K562 (cell line): ENCODE data around the gene CDKL5. TPM values are rescaled to one million over a fixed set of nuclear protein-coding genes. Genes with fewer than 3 reads are reported as not detected.

Source experiments
- ATAC-seq: fragments of 200-7000 bp; cut with Tn5 transposase; 3 replicates; pipeline ENCODE4 v1.9.1; 2020; ENCODE audit warnings: moderate library complexity
- BruUV-seq: library from RNA; stranded (reverse); fragments of 400-500 nt; replicated peaks from 2 replicates; lab custom pipeline; 2021; lab: Mats Ljungman, UMichigan
- CTCF ChIA-PET: fragments of 300-600 bp; formaldehyde crosslinking; extraction: SDS; loops from one replicate; lab custom pipeline; 2021; ENCODE audit warnings: low intra/inter-chr PET ratio; lab: Yijun Ruan, JAX
- POLR2A ChIA-PET: fragments of 300-600, 350-650 bp; sonication (Branson Sonifier 250); formaldehyde crosslinking; extraction: SDS; loops from one replicate; lab custom pipeline; 2021; ENCODE audit warnings: antibody characterized with exemption, inconsistent platforms; lab: Yijun Ruan, JAX
- DNase-seq, 4 experiments: peaks; one replicate each; pipeline versions ENCODE4 v3.0.0 to v3.0.0-alpha.2; 2011 to 2018; ENCODE audit warnings: low spot score in 3 of 4, mixed read lengths in 3 of 4; ENCODE audit errors: extremely low read depth in 1 of 4
- FAIRE-seq: peaks from 2 replicates; lab custom pipeline; 2011; peaks lifted over from hg19 to GRCh38; lab: Jason Lieb, UNC
- H2AFZ ChIP-seq: 2 replicates; pipeline ENCODE4 v1.6.0; 2011; ENCODE audit warnings: low read depth, low read length, control low read depth, inconsistent platforms
- H3K27ac ChIP-seq: fragments of 200-600 bp; 3 replicates; pipeline ENCODE4 v1.8.0; 2011; ENCODE audit warnings: low read depth, mild to moderate bottlenecking, control low read depth, inconsistent platforms, low read length, moderate library complexity, mixed read lengths; ENCODE audit errors: extremely low read depth
- H3K27me3 ChIP-seq, 2 experiments: fragments of 300-600 bp in 1 of 2; 2 replicates in 1 of 2; 3 replicates in 1 of 2; pipeline versions ENCODE4 v1.6.0 to v1.8.0; 2011; ENCODE audit warnings: inconsistent platforms in 2 of 2, low read length in 2 of 2, mild to moderate bottlenecking in 1 of 2, mixed read lengths in 1 of 2, moderate library complexity in 1 of 2; ENCODE audit not compliant: control insufficient read depth in 2 of 2, insufficient read depth in 2 of 2
- H3K36me3 ChIP-seq: fragments of 300-600 bp; 3 replicates; pipeline ENCODE4 v1.8.0; 2011; ENCODE audit warnings: mild to moderate bottlenecking, low read length, inconsistent platforms; ENCODE audit not compliant: control insufficient read depth, insufficient read depth
- H3K4me1 ChIP-seq, 2 experiments: fragments of 200-600 bp in 1 of 2; replicated peaks in 1 of 2; 2 replicates in 1 of 2; 3 replicates in 1 of 2; pipeline versions ENCODE4 v1.5.1 to v1.8.0; 2011; ENCODE audit warnings: inconsistent platforms in 2 of 2, low read length in 2 of 2, mild to moderate bottlenecking in 1 of 2, mixed read lengths in 1 of 2, moderate library complexity in 1 of 2; ENCODE audit not compliant: control insufficient read depth in 2 of 2, insufficient read depth in 2 of 2
- H3K4me2 ChIP-seq: 2 replicates; pipeline ENCODE4 v1.6.1; 2011; ENCODE audit warnings: low read length, control low read depth, inconsistent platforms, mixed read lengths; ENCODE audit not compliant: insufficient read depth
- H3K4me3 ChIP-seq: fragments of 200-600 bp; sonication (generic), shearing (Covaris generic); 2 replicates; pipeline ENCODE4 v1.5.1; 2016; ENCODE audit warnings: control low read depth, inconsistent platforms
- H3K79me2 ChIP-seq: fragments of 200-600 bp; 3 replicates; pipeline ENCODE4 v1.8.0; 2011; ENCODE audit warnings: low read length, inconsistent platforms; ENCODE audit not compliant: control insufficient read depth, insufficient read depth
- H3K9ac ChIP-seq, 2 experiments: 2 replicates each; pipeline versions ENCODE4 v1.6.0 to v1.6.1; 2011; ENCODE audit warnings: low read depth in 2 of 2, low read length in 2 of 2, control low read depth in 1 of 2, inconsistent platforms in 1 of 2, mild to moderate bottlenecking in 1 of 2, mixed read lengths in 1 of 2; ENCODE audit not compliant: insufficient read depth in 1 of 2
- H3K9me1 ChIP-seq: one replicate; pipeline ENCODE4 v1.6.0; 2011; ENCODE audit warnings: inconsistent platforms, mild to moderate bottlenecking, low read length, moderate library complexity; ENCODE audit not compliant: control insufficient read depth, insufficient read depth
- H3K9me3 ChIP-seq: replicated peaks from 2 replicates; pipeline ENCODE4 v1.5.1; 2011; ENCODE audit warnings: low read depth, low read length, inconsistent platforms; ENCODE audit not compliant: control insufficient read depth, insufficient read depth
- H4K20me1 ChIP-seq: replicated peaks from 2 replicates; pipeline ENCODE4 v1.6.1; 2011; ENCODE audit warnings: low read length, inconsistent platforms, mixed read lengths; ENCODE audit not compliant: control insufficient read depth, insufficient read depth
- CREBBP ChIP-seq: IDR thresholded peaks from one replicate; pipeline ENCODE4 v1.6.1; 2012; ENCODE audit warnings: low read depth, mild to moderate bottlenecking, control low read depth, inconsistent platforms, low read length
- LEF1 ChIP-seq: fragments of 450-650 bp; IDR thresholded peaks from 2 replicates; pipeline ENCODE4 v1.6.1; 2016; ENCODE audit warnings: mild to moderate bottlenecking
- WGBS: fragments of 100-300 bp; shearing (Covaris generic); methylation state at CpG from one replicate; pipeline ENCODE4 v1.1.6; 2016; ENCODE audit warnings: low coverage, mixed read lengths; ENCODE audit not compliant: insufficient coverage; ENCODE audit errors: missing lambda C conversion rate; 5-methylcytosine and 5-hydroxymethylcytosine counted together
- in situ Hi-C: fragments of 300-500 bp; cut with MboI; formaldehyde crosslinking; loops from 4 replicates; pipeline ENCODE4 v1.15.0; 2018; ENCODE audit warnings: inconsistent platforms, mixed read lengths
- intact Hi-C: fragments of 100-400 bp; cut with micrococcal nuclease; formaldehyde crosslinking; loops from 2 replicates; pipeline ENCODE4 v1.14.2; 2022
- polyA plus RNA-seq, 8 experiments: library from polyadenylated mRNA; depleted of rRNA in 4 of 8; stranded (reverse) in 5 of 8; unstranded in 3 of 8; fragments of >200 nt; fragmentation: Nextera tagmentation in 2 of 8; fragmentation: Illumina TruSeq in 1 of 8; extraction: Ambion mirVana in 2 of 8; extraction: Trizol in 1 of 8; gene quantifications; 2 replicates each; pipeline versions ENCODE4 v1.2.1 to v1.2.3, GENCODE V29; 2011 to 2014; ENCODE audit warnings: inconsistent platforms in 1 of 8, missing spikeins in 1 of 8
- total RNA-seq, 7 experiments: library from RNA; depleted of rRNA in 6 of 7; stranded (reverse); fragments of >200 nt in 6 of 7; fragmentation: Illumina TruSeq in 2 of 7; extraction: Trizol in 2 of 7; gene quantifications; 2 replicates each; pipeline versions ENCODE4 v1.2.1 to v1.2.3, GENCODE V29; 2011 to 2021; ENCODE audit warnings: low replicate concordance in 1 of 7
- TF ChIP-seq, protein P1 (sequence below), 2 experiments: IDR thresholded peaks in 1 of 2; conservative IDR thresholded peaks in 1 of 2; 2 replicates each; pipeline ENCODE4 v1.6.1; 2016; ENCODE audit warnings: low read depth in 2 of 2, mild to moderate bottlenecking in 1 of 2, missing compliant biosample characterization in 1 of 2, missing genetic modification characterization in 1 of 2, moderate library complexity in 1 of 2

The CDKL5 gene
- total and polyA plus RNA-seq, 9 of the 15 experiments (the other 6 are each of a cell fraction or from before 2014, with no cell fraction given) = under 0.01 to 0.21 (median 0.04) TPM

- POLR2A ChIA-PET = interaction anchor here (1.0 kb wide), 1 partner anchor 45 kb away, joined by 3 read pairs; no protein-coding TSS in a partner anchor
- no peak overlapping the region for H3K4me2 ChIP-seq
Observed at GRCh38 chrX:18624599-18624998, 199.2 kb downstream of the CDKL5 start.

More at GRCh38 chrX:18624599-18624998, 199.2 kb downstream of the CDKL5 start:
- H3K9me3 ChIP-seq = no peaks in the 10 kb centered on the region
- H3K79me2 ChIP-seq = no peaks in the 10 kb centered on the region
- WGBS = 0% methylated on average over 2 of the region's 2 CpGs
- no peak overlapping the region for H2AFZ ChIP-seq
- intact Hi-C loops (no loop called here), in situ Hi-C loops (no loop called here)
- no peaks in the 10 kb centered on the region for H3K36me3 ChIP-seq
- BruUV-seq = no TSS peak
- DNase-seq (no peak), FAIRE-seq (no peak), ATAC-seq (no peak)
- H4K20me1 ChIP-seq = no peaks in the 10 kb centered on the region
- H3K27me3 ChIP-seq = peaks cover 0 to 4% of the 10 kb centered on the region in 2 experiments; a peak in 2 of 5 replicates
- no peaks in the 10 kb centered on the region for H3K9me1 ChIP-seq
- CTCF ChIA-PET = no interaction called here
- no peak overlapping the region for H3K9ac ChIP-seq
- H3K4me3 ChIP-seq = no peak overlapping the region
- TF ChIP-seq LEF1 (no peak), CREBBP (no peak)
- TF ChIP-seq, protein P1, sequence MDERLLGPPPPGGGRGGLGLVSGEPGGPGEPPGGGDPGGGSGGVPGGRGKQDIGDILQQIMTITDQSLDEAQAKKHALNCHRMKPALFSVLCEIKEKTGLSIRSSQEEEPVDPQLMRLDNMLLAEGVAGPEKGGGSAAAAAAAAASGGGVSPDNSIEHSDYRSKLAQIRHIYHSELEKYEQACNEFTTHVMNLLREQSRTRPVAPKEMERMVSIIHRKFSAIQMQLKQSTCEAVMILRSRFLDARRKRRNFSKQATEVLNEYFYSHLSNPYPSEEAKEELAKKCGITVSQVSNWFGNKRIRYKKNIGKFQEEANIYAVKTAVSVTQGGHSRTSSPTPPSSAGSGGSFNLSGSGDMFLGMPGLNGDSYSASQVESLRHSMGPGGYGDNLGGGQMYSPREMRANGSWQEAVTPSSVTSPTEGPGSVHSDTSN (CRISPR knock-in tag; IDR thresholded peaks at IDR 0.05; ENCODE audit: low read depth) = no peak
- TF ChIP-seq, protein P1 (tag; conservative IDR thresholded peaks at IDR 0.05; ENCODE audit: low read depth) = no peak
- no peak overlapping the region for H3K27ac ChIP-seq
- no peaks in the 10 kb centered on the region for H3K4me1 ChIP-seq
